Nucleus accumbens (tissue), 56 donors: ENCODE measurements around the gene SERTAD2.
A peak's percentile ranks its signal among the peaks of the same experiment; 100 is the strongest.

Experiments
- DNase-seq, 56 donors: peaks; one replicate each; lab custom pipeline; 2025; lab: John Stamatoyannopoulos, UW

SERTAD2 gene

GRCh38 chr2:64593035-64593655, 60.6 kb downstream of the SERTAD2 start:
- DNase-seq: peak in 1 of 56 donors; percentile 29

GRCh38 chr2:64591188-64591587, 62.5 kb downstream of the SERTAD2 start:
- no peak for DNase-seq

- DNase-seq: no peak
These were observed 66.2 kb downstream of the SERTAD2 start for GRCh38 chr2:64587561-64587960.

- no peak for DNase-seq
These were observed 66.7 kb downstream of the SERTAD2 start for GRCh38 chr2:64586883-64587481.

- DNase-seq: no peak
These were observed 67.7 kb downstream of the SERTAD2 start for GRCh38 chr2:64586054-64586453.

GRCh38 chr2:64582774-64583340, 70.9 kb downstream of the SERTAD2 start:
- no peak for DNase-seq

- DNase-seq: no peak
These were observed 71.8 kb downstream of the SERTAD2 start for GRCh38 chr2:64581777-64582539.
